Right lobe of liver (tissue), 4 donors: ENCODE measurements around the gene USP6NL.

Experiments used
- CTCF ChIP-seq, 4 donors: fragments of 200-600 bp in 3 of 4; fragments of 450-650 bp in 1 of 4; IDR thresholded peaks; one replicate each; pipeline versions ENCODE4 v1.5.1 to v1.8.0; 2016 to 2022; ENCODE audit warnings: antibody characterized with exemption in 4 of 4, mild to moderate bottlenecking in 2 of 4
- POLR2A ChIP-seq: fragments of 450-650 bp; IDR thresholded peaks from one replicate; pipeline ENCODE4 v1.6.1; 2017; ENCODE audit warnings: antibody characterized with exemption, mild to moderate bottlenecking
- donor health status: DM: no; HTN: no; CAD: no.
- donor health status: DM: no; HTN: no; CAD: no.
- donor health status: DM: no; HTN: yes; CAD: no.

DNA sequence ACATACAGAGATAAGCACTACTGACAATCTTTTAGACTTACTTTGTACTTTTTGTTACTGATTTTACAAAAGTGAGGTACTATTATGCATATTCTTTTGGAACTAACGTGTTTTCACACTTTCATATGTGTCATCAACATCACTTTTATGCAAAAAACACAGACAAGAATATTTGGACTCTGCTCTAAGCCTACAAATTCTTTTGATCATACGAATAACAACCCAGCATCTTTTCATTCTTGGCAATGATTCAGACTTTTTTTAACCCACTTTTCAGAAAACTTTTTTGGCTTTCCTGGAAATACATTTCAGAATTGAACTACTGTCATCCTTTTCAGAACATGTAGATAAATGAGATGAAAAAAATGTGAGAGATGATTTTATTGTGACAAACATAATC lies 30.2 kb downstream of the USP6NL start:
- no peak for TF ChIP-seq CTCF (IDR thresholded peaks at IDR 0.05)
- no peak for TF ChIP-seq POLR2A
